ENCODE measurements around the gene RBP2.

Gene RBP2
- 0 reads per million in 2 donors for total RNA-seq

DNA sequence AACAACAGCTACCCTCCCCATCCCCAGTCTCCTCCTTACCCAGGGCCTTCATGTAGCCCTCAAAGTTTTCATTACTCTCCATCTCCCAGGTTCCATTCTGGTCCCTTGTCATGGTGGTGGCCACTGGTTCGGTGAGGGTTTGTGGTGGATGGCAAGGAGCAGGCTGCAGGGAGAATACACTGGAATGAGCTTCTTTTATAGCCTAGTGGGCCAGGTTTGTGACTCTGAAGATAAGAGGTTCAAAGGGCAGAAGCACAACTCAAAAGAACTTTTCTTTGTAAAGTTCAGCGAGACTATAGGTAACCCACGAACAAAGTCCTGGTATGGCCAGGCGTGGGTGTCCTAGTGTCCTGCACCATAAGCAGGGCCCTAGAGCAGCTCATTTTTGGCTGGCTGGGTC, at the start of gene RBP2:
Gene RBP2 (minus strand): TSS at position 169 of the 400 bp plus-strand sequence. CDS start 57 bp downstream, at position 112.
- DNase-seq, result no peak

DNA sequence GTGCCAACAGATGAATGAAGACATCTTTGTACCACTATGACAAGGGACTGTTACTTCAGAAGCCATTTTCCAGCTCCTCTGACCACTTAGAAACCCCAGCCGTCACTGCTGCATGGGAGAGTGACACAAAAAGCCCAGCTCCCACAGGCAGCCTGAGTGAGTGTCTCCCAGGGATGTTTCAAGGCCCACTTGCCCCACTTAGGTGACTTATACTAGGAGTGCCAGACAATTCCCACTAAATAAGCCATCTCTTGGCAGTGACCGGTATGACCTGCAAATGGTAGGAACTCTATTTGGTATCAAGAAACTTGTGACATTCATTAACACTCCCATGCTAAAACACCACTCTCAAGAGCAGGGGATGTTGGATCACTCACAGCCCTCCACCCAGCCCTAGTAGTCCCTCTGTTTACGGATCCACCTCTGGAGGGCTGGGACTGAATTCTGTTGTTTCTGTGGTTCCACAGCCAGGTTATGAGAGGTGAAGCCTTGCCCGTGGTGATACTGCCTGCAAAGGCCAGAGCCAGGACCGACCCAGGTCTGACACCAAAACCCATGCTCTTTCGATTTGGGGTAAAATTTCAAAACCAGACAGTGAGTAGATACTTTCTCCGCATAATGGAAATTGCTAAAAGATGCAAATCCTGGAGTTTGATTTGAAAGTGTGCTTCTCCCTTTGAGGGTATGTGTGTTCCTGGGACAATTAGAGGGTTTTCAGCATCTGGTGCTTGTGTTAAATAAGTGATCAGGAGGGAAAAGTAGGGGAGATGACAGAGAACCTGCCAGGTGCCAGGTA, 48.7 kb upstream of the RBP2 start:
- DNase-seq, result no peak

DNA sequence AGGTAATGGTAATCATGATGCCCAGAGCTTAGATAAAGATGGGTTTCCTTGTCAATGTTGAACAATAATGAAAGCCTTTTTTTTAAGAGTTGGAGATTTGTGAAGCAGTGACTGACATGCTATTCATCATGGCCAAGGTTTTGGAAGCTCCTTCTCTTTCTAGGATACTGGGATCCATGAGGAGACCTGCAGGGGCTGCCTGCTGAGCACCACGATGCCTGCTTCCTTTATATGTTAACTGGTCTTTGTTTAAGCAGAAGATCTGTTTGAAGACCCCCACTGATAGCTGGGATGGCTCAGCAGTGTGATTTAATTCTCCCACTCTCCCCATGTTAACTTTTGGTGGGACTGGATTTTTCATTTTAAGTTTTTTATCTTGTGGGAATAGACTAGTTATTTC, 47.4 kb upstream of the RBP2 start:
- DNase-seq, result no peak

DNA sequence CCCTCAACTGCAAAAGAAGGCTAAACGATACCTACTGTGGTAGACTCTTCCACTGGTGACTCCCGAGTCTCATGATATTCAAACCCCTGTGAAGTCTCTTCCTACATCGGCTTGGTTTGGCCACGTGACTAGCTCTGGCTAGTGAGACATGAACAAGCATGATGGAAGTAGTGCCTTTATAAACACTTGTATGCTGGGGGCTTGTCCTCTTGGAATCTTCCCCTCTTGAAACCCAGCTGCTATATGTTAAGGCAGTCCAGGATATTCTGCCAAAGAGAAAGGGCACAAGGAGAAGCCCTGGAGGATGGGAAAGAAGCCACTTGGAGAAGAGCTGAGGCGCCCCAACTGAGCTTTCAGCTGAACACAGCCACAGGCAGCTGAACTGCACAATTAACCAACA, 46.9 kb upstream of the RBP2 start:
- DNase-seq, result no peak

DNA sequence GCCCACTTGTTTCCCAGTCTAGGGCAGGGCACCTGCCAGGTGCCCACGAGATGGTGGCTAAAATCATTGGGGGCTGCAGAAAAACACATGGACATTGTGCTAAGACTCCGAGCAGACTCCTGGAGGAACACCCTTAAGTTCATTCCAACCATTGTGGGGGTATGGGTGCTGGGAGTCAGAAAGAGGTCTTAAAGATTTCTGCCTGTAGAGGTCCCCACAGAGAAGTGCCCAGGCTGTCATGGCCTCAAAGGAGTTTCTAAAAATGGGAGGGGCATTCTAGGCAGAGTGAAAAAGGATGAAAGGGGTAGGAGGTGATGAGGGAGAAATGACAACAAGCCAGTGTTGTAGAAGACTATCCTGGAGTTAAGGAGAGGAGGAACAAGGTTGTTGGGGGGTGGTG, 46.1 kb upstream of the RBP2 start:
- DNase-seq, result no peak

DNA sequence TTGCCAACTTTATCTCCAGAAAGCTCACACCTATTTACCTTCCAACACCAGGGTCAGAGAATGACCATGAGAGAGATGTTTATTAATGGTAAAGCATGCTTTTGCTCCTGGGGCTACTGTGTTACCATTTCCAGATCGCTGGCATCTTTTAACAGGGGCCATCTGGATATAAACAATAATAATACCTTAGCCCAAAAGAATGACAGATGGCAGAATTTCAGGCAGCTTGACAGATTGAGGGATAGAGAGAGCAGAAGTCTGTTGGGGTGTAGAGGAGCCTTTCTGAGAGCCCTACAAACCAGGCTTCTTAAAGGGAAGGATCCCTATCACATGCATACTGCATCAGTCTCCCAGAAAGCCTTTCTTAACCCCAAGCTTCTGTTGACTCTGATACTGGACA, 45.5 kb upstream of the RBP2 start:
- DNase-seq, result no peak

DNA sequence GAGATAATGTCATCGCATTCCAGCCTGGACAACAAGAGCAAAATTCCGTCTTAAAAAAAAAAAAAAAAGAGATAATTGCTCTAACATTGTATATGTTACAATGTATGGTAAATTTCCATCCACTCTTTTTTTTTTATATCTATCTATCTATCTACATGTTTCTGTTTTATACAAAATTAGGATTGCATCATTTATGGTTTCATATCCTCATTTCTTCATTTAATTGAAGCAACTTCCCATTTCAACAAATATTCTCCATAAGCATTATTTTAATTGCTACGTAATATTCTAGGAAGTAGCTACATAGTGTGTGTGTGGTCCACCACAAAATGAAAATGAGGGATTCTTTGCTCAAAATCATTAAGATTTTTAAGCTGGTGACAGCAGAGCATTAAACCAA, 44.8 kb upstream of the RBP2 start:
- no peak for DNase-seq

DNA sequence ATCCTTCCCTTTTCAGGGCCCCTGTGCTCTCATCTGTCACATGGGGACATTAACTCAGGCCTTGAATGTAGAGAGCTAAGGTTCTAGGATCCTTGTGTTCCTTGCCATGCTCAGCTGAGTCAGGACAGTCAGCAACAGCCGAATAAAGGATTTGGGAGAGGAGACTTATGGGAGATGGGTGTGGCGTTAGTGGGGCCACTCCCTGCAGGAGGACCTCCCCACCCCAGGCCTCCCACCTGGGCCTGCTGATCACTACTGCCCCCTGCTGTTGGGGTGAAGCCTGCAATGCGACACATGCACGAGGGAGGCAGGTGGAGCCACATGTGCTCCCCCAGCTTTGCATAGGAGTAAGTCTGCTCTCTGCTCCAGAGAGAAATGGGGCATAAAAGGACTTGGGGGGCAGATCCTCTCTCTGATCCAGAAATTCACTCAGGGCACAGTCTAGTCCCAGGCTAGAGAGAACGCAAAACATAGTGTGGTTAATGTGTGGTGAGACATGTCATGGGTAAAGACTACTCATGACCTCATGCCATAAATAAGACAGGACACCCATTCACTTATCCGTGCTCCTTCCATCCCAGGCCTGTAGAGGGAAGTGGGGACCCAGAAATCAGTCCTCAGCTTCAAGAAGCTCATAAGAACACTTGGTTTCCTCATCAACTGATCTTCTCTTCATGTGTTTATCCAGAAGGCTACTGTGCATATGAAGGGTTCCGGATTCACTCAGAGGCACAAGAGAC, 43.9 kb upstream of the RBP2 start:
- DNase-seq, result no peak

DNA sequence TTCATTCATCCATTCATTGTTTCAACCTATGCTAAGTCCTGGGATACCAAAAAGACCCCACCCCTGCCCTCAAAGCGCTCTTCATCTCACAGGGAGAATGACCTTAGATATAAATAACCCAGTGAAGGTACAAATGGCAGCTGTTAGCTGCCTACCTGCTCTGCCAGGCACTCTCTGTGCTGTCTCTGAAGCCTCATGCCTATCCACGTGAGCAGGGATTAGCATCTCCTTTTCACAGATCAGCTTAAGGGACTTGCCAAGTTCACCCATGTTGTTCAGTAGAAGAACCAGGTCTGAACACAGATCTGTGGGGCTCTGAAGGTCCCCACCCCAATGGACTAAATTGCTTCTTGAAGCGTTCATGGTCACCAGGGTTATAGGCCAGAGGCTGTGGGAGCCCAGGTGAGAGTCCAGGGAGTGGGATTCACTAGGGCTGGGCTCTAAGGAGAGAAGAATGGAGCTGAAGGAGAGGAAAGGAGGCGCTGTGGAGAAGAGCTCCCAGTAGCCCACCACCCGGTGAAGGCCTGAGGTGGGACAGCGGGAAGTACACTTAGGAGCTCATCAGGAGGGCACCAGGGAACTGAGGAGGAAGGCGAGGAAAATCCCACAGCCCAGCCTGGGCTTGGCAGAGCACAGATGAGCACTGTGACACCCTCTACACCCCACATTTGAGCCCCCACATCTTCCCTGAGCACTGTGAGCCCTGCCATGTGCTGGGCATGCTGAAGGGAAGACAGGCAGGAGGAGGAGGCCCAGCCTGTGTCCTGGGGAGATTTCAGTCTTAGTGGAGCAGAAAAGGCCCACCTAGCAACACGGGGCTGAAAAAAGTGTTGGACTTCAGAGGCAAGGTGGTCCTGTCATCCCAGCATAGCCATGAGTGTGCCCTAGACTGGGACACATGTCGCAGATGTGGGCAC, 42.9 kb upstream of the RBP2 start:
- no peak for DNase-seq

DNA sequence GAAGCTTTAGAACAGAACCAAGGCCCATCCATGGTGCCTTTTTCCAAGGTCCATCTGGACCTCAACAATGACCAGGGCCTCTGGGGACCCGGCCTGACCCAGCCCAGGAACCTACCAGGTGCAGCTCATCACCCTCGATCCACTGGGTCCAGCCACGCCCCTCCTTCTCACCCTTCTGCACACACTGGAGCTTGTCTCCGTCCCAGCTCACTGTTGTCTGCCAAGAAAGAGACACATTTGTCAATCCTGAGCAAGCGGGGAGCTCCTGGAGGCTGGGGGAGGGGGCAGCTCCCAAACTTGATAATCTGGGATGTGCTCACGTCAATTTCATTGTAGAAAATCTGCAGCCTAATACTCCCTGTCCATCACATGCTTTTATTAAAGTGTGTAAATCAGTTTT, 42.0 kb upstream of the RBP2 start:
- DNase-seq, result no peak

DNA sequence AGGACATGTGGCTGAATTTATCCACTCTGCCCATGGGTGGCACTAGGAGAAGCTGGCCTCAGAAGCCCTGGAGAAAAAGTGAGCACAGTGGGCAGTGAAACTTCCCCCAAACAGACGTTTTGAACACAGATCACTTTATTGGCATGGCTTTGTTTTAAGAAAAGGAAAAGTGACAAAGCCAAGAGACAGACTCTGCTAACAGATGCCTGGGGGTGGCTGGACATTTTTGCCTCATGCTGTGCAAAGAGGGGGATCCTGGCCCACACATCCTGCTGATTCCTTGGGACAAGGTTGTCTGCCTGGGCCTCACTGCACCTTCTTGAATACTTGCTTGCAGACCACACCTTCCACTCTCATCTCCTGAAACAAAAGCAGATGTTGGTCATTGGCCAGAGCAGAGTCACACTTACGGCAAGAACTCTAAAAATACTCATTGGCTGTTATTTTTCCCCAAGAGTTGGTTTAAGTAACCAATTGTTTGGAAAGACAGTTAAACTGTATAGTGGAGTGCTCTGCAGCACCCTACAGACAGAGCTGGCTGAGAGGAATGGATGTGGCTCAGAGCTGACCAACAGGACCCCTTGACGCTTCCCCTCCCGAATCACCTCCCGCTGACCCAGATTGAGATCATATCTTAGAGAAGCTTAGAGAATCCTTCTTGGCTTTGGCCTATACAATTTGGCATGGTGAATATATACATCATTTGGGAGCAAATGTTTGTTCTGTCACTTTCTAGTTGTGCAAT, 41.2 kb upstream of the RBP2 start:
- DNase-seq, result no peak

DNA sequence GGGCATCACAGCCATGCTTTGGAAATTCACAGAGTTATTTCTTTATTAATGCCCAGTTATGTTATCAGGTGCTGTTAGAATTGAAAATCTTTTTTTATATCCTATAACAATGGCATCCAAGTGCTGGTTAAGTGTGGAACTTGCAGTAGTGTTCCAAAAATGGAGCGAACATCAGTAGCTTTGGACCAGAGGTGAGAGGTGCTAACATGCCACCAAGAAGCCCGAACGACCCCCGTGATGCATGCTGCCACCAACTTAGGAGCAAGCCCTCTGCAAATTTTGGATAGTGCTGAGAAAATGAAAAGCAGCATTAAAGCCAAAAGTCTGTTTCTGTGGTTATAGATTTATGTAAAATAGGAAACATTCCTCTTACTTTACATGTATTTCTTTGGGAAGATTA, 38.4 kb upstream of the RBP2 start:
- DNase-seq, result no peak

DNA sequence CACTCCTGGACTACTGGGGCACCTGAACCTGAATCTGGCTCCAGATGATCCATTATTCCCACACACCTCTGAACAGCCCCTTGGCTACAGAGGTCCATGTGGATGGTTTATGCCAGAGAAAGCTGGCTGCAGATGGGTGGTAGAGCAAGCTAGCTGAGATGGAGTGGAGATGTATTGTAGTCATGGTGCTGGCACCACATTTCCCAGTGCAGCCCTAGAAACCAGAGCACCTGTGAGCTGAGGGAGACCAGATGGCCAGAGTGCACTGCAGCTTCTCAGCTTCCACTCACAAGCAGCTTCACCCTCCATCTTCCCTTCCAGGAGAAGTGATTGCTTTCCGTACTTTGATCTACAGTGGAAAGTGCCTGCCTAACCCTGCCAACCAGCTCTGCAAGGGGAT, 33.3 kb upstream of the RBP2 start:
- DNase-seq, result no peak

DNA sequence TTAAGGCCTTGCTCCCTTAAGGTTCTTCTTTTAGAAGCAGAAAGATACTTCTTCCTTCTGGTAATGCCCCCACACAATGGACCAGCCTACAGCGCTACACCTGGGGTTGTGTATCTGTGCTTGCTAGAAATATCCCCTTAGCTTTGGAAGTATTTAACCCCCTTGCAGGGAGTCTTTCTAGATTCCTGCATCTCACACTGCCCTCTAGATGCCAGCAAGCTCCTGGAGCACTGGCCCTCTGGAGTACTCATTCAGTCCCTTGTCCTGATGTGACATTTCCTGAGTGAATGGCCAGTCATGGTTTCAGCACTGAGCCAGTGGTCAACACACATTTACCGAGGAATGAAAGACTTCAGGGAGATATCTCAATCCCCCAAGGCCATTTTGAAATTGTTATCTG, 30.4 kb upstream of the RBP2 start:
- DNase-seq, result no peak

DNA sequence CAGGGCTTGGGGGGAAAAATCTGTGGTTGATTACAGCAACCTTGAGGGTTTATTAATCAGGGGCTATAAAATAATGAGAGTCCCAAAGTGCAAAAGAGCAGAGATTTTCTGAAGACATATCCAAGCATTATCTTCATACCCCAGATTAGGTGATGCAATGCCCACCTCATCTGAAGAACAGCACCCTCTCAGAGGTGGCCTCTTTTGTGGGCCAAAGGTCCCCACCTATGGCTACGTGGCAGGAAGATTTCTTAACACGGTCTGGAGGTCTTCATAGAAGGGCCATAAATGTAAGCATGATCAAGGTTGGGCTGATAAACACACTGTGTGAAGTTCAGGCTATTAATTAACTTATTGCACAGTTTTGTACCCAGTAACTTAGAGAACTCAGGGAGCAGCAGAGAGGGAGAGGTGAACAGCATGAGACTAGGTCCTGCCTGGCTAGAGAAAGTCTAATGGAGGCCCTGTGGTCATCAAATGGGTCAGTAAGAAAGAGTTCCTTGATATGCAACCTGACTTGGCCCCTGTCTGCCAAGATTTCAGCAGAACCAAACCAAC, 29.6 kb upstream of the RBP2 start:
- DNase-seq, result no peak

DNA sequence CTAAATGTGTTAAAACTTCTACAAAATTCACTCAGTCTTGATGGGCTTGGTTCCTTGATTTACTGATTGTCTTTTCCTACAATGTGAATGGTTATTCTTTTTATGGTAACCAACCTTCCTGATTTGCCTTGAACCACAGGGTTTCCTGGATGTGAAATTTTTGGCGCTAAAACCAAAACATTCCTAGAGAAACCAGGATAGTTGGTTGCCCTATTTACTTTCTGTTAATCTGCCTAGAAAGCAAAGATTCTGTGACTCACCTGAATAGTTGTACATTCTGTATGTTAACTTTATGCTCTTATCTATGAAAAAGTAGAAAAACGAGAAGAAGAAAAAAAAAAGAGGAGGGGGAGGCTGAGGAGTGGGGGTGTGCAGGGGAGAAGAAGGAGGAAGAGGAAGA, 23.2 kb upstream of the RBP2 start:
- no peak for DNase-seq

DNA sequence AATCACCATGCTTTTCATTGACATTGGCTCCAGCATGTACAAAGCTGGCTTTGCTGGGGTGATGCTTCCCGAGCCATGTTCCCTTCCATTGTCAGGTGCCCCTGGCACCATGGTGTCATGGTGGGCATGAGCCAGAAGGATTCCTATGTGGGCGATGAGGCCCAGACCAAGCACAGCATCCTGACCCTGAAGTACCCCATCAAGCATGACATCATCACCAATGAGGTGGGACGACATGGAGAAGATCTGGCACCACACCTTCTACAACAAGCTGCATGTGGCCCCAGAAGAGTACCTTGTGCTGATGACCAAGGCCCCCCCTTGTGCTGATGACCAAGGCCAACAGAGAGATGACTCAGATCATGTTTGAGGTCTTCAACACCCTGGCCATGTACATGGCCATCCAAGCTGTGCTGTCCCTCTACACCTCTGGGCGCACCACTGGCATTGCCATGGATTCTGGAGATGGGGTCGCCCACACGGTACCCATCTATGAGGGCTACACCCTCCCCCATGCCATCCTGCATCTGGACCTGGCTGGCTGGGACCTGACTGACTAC, 17.6 kb upstream of the RBP2 start:
- no peak for DNase-seq

DNA sequence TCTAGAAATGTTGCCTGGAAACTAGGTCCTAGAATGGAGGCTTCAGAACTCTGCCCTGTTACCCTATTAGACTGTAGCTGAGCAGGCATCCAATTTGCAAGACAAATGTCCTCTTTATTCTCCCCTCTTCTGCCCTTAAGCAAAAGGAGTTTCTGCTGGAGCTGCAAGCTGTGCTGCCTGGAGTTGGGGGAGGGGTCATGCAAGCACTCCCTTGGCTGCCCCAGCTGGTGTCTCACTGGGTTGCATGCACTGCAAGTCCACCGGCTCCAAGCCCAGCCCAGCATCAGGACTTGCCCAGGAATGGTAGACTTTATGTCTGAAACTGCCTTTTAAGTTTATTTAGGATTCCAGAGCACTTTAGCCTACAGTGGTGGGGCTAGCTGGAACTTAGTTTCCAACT, 15.7 kb upstream of the RBP2 start:
- no peak for DNase-seq

DNA sequence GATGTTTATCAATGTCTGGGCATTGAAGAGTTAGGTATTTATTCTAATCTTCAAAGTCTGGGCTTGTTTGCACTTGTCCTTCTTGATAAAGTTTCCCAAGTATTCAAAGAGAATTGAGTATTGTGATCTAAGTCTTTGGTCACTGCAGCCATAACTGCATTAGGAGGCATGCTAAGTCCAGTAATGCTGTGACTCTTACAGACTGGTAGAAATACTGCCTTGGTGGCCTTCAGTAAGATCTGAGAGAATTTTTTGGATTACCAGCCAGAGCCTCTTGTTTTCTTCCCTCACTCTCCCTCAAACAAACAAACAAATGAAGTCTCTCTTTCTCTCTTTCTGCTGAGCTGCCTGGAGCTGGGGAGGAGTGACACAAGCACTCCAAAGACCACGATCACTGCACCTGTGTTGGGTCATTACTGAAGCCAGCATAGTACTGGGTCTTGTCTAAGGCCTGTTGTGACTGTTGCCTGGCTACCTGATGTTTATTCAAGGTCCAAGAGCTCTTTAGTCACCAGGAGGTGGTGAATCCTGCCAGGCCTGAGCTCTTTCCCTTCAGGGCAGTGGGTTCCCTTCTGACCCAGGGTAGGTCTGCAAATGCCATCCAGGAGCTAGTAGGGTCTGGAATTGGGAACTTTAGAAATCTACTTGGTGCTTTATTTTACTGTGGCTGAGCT, 14.8 kb upstream of the RBP2 start:
- DNase-seq, result no peak

DNA sequence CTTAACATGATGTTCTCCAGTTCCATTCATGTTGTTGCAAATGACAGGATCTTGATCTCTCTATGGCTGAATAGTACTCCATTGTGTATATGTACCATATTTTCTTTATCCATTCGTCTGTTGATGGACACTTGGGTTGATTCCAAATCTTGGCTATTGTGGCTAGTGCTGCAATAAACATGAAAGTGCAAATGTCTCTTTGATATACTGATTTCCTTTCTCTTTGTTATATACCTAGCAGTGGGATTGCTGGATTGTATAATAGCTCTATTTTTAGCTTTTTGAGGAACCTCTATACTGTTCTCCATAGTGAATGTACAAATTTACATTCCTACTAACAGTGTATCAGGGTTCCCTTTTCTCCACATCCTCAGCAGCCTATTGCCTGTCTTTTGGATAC, 5.9 kb upstream of the RBP2 start:
- no peak for DNase-seq

DNA sequence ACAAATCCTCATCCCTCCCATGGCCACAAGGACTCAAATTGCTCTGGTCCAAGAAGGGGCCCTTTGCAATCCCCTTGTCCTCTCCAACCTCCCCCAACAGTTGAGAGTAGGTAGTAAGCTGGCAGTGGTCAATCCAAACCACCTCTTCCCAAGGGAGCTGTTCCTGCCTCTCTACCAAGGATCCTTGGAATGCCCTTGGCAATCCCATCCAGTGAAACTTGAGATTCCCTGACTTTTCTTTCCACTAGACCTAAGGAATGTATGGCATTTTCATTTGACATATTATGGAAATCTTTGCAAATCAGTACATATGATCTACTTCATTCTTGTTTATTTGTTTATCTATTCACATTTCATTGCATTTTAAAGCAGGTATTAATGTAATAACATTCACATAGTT, 4.8 kb upstream of the RBP2 start:
- DNase-seq, result no peak
